OCI-M2 (cell line): ENCODE measurements around the gene ENDOG.
"Not testable (repeated sequence)": the region's sequence is repeated elsewhere in the genome, so short reads cannot be mapped to it uniquely, and the experiment has no call there.

ENCODE experiments used
- DNase-seq: peaks from one replicate; lab custom pipeline; 2025; ENCODE audit not compliant: unreplicated experiment; lab: John Stamatoyannopoulos, UW

The ENDOG gene

GRCh38 chr9:128861501-128861900, 43.2 kb downstream of the ENDOG start:
- DNase-seq = no peak

- no peak for DNase-seq
Measured at GRCh38 chr9:128862401-128862851, 44.1 kb downstream of the ENDOG start.

GRCh38 chr9:128863647-128864046, 45.3 kb downstream of the ENDOG start:
- peak; percentile 40 for DNase-seq

- no peak for DNase-seq
Measured at GRCh38 chr9:128870128-128870940, 52.0 kb downstream of the ENDOG start.

- not testable (repeated sequence) for DNase-seq
Measured at GRCh38 chr9:128870941-128871265, 52.6 kb downstream of the ENDOG start.
